Body of pancreas (tissue), 4 donors: ENCODE data around the gene EWSR1. TPM values are rescaled to one million over a fixed set of nuclear protein-coding genes. Genes with fewer than 3 reads are reported as not detected.

Source experiments
- ATAC-seq: fragments of 150-250 bp; one replicate; pipeline ENCODE4 v1.9.1; 2016
- DNase-seq, 4 donors: peaks; one replicate each; pipeline ENCODE4 v3.0.0-alpha.2; 2019
- H3K27ac ChIP-seq, 4 donors: fragments of 200-600 bp; sonication (generic); 1 replicate in 3 of 4; 2 replicates in 1 of 4; pipeline versions ENCODE4 v1.5.1 to v1.6.1; 2016 to 2019; ENCODE audit warnings: mild to moderate bottlenecking in 1 of 4, mixed read lengths in 1 of 4, moderate library complexity in 1 of 4
- H3K27me3 ChIP-seq, 2 donors: fragments of 200-600 bp; sonication (generic); one replicate each; pipeline ENCODE4 v1.6.0; 2016; ENCODE audit warnings: mild to moderate bottlenecking in 1 of 2
- H3K36me3 ChIP-seq, 2 donors: fragments of 200-600 bp; sonication (generic); replicated peaks in 1 of 2; 2 replicates each; pipeline ENCODE4 v1.5.1; 2016; ENCODE audit warnings: low read depth in 2 of 2; ENCODE audit not compliant: insufficient read depth in 1 of 2
- H3K4me1 ChIP-seq: fragments of 200-600 bp; sonication (generic); one replicate; pipeline ENCODE4 v1.6.0; 2016
- H3K4me3 ChIP-seq, 2 donors: fragments of 200-600 bp; sonication (generic); 1 replicate in 1 of 2; 2 replicates in 1 of 2; pipeline ENCODE4 v1.5.1; 2016 to 2019
- H3K9me3 ChIP-seq, 3 donors: fragments of 200-600 bp; sonication (generic); 1 replicate in 2 of 3; 2 replicates in 1 of 3; pipeline ENCODE4 v1.5.1; 2016
- POLR2A ChIP-seq, 3 donors: fragments of 450-650 bp; IDR thresholded peaks; one replicate each; pipeline ENCODE4 v1.6.1; 2016; ENCODE audit warnings: antibody characterized with exemption in 3 of 3, mild to moderate bottlenecking in 2 of 3
- WGBS, 2 donors: methylation state at CpG; one replicate each; pipeline ENCODE4 v1.1.5; 2017; 5-methylcytosine and 5-hydroxymethylcytosine counted together
- intact Hi-C: fragments of 100-400 bp; cut with DNase I; formaldehyde crosslinking; loops from one replicate; pipeline ENCODE4 v1.15.1; 2023
- total RNA-seq, 2 donors: library from RNA; depleted of rRNA; stranded (reverse); fragments of >200 nt; gene quantifications; one replicate each; pipeline ENCODE4 v1.1.0, GENCODE V29; 2016
- TF ChIP-seq, protein P1 (sequence below), 7 experiments: fragments of 450-650 bp in 4 of 7; fragments of 200-600 bp in 3 of 7; sonication (generic) in 3 of 7; IDR thresholded peaks; one replicate each; pipeline ENCODE4 v1.5.1; 2016 to 2019; ENCODE audit warnings: antibody characterized with exemption in 7 of 7

EWSR1 gene
- total RNA-seq, 2 donors from 2014 or later, result 142 to 175 TPM

DNA sequence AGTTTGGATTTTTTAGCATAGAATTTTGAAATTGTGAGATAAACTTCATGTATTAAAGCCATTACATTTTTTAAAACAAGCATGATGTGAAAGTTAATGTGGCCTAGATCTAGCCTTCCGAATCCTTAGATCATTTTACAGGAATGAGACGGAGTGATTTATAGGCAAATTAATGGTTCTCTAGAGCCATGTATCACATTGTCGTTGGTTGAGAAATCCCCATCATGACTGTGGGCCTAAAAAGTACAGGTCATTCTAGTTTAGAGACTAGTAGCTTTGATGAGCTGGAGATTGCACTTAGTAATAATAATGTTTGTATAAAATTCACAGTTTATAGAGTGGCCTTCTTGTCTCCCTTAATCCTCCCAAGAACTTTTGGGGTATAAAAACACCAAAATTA is 7.1 kb downstream of the EWSR1 start:
- no peak overlapping the region for H3K4me3 ChIP-seq
- intact Hi-C loops, result no loop called here
- H3K9me3 ChIP-seq, result no peaks in the 10 kb centered on the region
- H3K36me3 ChIP-seq, result peaks cover 8 to 19% of the 10 kb centered on the region in 2 donors
- ATAC-seq, result no peak
- DNase-seq, result no peak
- no peaks in the 10 kb centered on the region for H3K27me3 ChIP-seq
- peaks cover 81% of the 10 kb centered on the region for H3K4me1 ChIP-seq
- peak overlapping the region in 1 of 4 donors; percentile 71 for H3K27ac ChIP-seq
- TF ChIP-seq, protein P1, sequence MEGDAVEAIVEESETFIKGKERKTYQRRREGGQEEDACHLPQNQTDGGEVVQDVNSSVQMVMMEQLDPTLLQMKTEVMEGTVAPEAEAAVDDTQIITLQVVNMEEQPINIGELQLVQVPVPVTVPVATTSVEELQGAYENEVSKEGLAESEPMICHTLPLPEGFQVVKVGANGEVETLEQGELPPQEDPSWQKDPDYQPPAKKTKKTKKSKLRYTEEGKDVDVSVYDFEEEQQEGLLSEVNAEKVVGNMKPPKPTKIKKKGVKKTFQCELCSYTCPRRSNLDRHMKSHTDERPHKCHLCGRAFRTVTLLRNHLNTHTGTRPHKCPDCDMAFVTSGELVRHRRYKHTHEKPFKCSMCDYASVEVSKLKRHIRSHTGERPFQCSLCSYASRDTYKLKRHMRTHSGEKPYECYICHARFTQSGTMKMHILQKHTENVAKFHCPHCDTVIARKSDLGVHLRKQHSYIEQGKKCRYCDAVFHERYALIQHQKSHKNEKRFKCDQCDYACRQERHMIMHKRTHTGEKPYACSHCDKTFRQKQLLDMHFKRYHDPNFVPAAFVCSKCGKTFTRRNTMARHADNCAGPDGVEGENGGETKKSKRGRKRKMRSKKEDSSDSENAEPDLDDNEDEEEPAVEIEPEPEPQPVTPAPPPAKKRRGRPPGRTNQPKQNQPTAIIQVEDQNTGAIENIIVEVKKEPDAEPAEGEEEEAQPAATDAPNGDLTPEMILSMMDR (IDR thresholded peaks at IDR 0.05), result no peak
- TF ChIP-seq POLR2A (IDR thresholded peaks at IDR 0.05), result no peak
- 44 to 47% methylated on average over 3 of the region's 3 CpGs for WGBS, 2 donors

DNA sequence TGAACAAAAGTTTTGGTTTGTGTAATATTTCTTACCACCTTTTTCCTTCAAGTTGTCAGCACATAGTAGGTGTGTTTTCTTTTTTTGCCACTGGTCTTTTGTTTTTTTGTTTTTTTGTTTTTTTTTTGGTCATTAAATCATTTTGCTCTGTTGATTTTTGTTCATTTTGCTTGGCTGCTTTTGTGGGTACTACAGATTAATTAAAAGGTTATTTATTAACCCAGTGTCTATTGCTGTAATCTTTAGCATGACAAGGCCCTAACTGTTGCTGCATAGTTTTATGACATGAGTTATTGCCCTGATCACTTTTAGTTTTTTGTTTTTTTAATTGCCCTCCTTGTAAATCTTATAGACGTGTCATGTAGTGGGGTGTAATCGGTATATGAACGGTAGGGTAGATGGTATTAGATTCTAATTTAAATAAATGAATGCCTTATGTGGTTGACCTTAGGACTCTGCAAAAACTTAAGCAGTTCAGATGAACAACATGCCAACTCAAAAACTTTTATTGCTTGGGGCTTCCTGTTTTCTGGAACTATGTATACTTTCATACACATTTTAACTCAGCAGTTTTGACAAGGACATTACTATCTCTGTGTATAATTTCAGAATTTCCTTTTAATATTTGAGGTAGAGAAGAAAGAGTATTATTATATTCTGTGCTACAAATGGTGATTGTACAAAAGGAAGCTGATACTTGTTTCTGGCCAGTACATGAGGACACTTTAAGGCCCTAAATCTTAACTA is 7.9 kb downstream of the EWSR1 start:
- peak overlapping the region in 3 of 4 donors; percentile 13 to 71 (median 34) for H3K27ac ChIP-seq

DNA sequence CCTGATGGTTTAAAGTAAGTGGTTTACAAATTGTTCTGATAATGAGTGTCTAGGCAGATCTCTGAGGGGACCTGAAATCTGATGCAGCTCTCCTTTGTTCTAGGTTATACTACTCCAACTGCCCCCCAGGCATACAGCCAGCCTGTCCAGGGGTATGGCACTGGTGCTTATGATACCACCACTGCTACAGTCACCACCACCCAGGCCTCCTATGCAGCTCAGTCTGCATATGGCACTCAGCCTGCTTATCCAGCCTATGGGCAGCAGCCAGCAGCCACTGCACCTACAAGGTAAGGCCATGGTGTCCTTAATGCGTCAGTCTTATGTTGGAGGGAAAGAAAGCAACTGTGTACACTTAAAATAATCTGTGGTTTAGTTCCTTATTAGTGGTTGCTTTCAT is 9.9 kb downstream of the EWSR1 start:
- Histone ChIP-seq H3K36me3 (peaks cover 19% of the 10 kb centered on the region in 2 donors), H3K4me3 (no peak overlapping the region), H3K9me3 (no peaks in the 10 kb centered on the region), H3K27ac (peak overlapping the region; percentile 39 to 71 (median 65)), H3K4me1 (peaks cover 53% of the 10 kb centered on the region), H3K27me3 (no peaks in the 10 kb centered on the region)
- WGBS, 2 donors, result 40 to 50% methylated on average over 1 of the region's 1 CpG
- intact Hi-C loops, result no loop called here
- DNase-seq (peak; percentile 50 to 87 (median 78)), ATAC-seq (peak; percentile 74)
- TF ChIP-seq POLR2A (IDR thresholded peaks at IDR 0.05), result peak in 1 of 3 donors; percentile 32
- TF ChIP-seq, protein P1 (IDR thresholded peaks at IDR 0.05), result no peak

More for the DNA sequence above, 7.9 kb downstream of the EWSR1 start:
- no peaks in the 10 kb centered on the region for H3K27me3 ChIP-seq
- H3K4me1 ChIP-seq, result peaks cover 73% of the 10 kb centered on the region
- TF ChIP-seq, protein P1 (IDR thresholded peaks at IDR 0.05), result peak in 4 of 7 experiments; percentile 13 to 55 (median 32)
- TF ChIP-seq POLR2A (IDR thresholded peaks at IDR 0.05), result no peak
- whole genome bisulfite sequencing, 2 donors, result 12 to 16% methylated on average over 3 of the region's 3 CpGs
- DNase-seq, result no peak
- no peak overlapping the region for H3K4me3 ChIP-seq
- ATAC-seq, result peak; percentile 59
- intact Hi-C loops, result no loop called here
- H3K9me3 ChIP-seq, result no peaks in the 10 kb centered on the region
- H3K36me3 ChIP-seq, result peaks cover 8 to 19% of the 10 kb centered on the region in 2 donors

DNA sequence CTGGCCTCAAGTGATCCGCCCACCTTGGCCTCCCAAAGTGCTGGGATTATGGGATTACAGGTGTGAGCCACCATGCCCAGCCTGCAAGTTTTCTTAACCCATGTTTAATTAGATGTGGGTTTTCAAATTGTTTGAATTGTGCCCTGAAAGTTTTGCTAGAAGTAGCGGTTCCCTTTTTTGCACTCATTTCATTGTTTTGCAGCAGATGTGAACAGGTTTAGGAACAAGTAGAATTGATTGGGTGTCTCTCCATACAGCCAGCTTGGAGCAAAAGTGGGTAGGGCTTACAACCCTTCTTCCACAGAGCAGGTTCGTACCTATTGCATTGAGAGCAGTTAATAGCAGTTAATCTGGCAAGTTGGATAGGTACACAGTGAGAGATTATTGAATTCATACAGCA is 16.1 kb downstream of the EWSR1 start:
- Histone ChIP-seq H3K27me3 (no peaks in the 10 kb centered on the region), H3K27ac (no peak overlapping the region), H3K36me3 (peaks cover 11 to 54% of the 10 kb centered on the region in 2 donors), H3K9me3 (no peaks in the 10 kb centered on the region), H3K4me3 (no peak overlapping the region), H3K4me1 (peaks cover 6% of the 10 kb centered on the region)
- no peak for ATAC-seq
- DNase-seq, result no peak
- intact Hi-C loops, result no loop called here
- 90 to 91% methylated on average over 3 of the region's 3 CpGs for WGBS, 2 donors
- no peak for TF ChIP-seq POLR2A (IDR thresholded peaks at IDR 0.05)
- TF ChIP-seq, protein P1 (IDR thresholded peaks at IDR 0.05), result no peak
